BJ (cell line): ENCODE data around the gene SLC22A15. TPM values are rescaled to one million over a fixed set of nuclear protein-coding genes. Genes with fewer than 3 reads are reported as not detected.

Experiments used
- CTCF ChIA-PET: fragments of 350-600 bp; formaldehyde crosslinking; extraction: SDS; loops from one replicate; lab custom pipeline; 2021; ENCODE audit warnings: antibody characterized with exemption, inconsistent platforms; lab: Yijun Ruan, JAX
- POLR2A ChIA-PET: fragments of 300-600 bp; sonication (Branson Sonifier 250); formaldehyde crosslinking; extraction: SDS; loops from one replicate; lab custom pipeline; 2021; ENCODE audit warnings: antibody characterized with exemption; lab: Charles Lee
- DNase-seq: peaks from one replicate; pipeline ENCODE4 v3.0.0-alpha.2; 2011; ENCODE audit warnings: low read depth
- H3K27me3 ChIP-seq: 2 replicates; pipeline ENCODE4 v1.6.0; 2011; ENCODE audit warnings: low read length; ENCODE audit not compliant: control insufficient read depth, insufficient read depth
- H3K36me3 ChIP-seq: 2 replicates; pipeline ENCODE4 v1.5.1; 2011; ENCODE audit warnings: low read length; ENCODE audit not compliant: control insufficient read depth, insufficient read depth
- H3K4me3 ChIP-seq: 2 replicates; pipeline ENCODE4 v1.5.1; 2011; ENCODE audit warnings: low read depth, mild to moderate bottlenecking, control low read depth, low read length
- CTCF ChIP-seq: IDR thresholded peaks from 2 replicates; pipeline ENCODE4 v1.5.1; 2011; ENCODE audit warnings: low read depth, mild to moderate bottlenecking, control low read depth, inconsistent platforms, low read length, moderate library complexity; ENCODE audit not compliant: insufficient read depth
- polyA plus RNA-seq: library from polyadenylated mRNA; depleted of rRNA; stranded (reverse); fragments of >200 nt; gene quantifications from 2 replicates; pipeline ENCODE4 v1.2.3, GENCODE V29; 2011; rRNA removed

Gene SLC22A15
- polyA plus RNA-seq, 1 experiment = 6.4 TPM

- POLR2A ChIA-PET = no interaction called here
- no peak overlapping the region for H3K4me3 ChIP-seq
- CTCF ChIA-PET = no interaction called here
- H3K27me3 ChIP-seq = no peaks in the 10 kb centered on the region
- DNase-seq = no peak
- TF ChIP-seq CTCF = no peak
- H3K36me3 ChIP-seq = no peaks in the 10 kb centered on the region
Observed at GRCh38 chr1:116112388-116113140, 136.3 kb downstream of the SLC22A15 start.

GRCh38 chr1:116113615-116114014, 137.3 kb downstream of the SLC22A15 start:
- no peaks in the 10 kb centered on the region for H3K36me3 ChIP-seq
- CTCF ChIA-PET = no interaction called here

GRCh38 chr1:116115476-116116439, 139.4 kb downstream of the SLC22A15 start:
- H3K27me3 ChIP-seq = no peaks in the 10 kb centered on the region
- peak; percentile 89 for DNase-seq
- POLR2A ChIA-PET = no interaction called here
- H3K4me3 ChIP-seq = no peak overlapping the region
- TF ChIP-seq CTCF = no peak
- CTCF ChIA-PET = no interaction called here
- H3K36me3 ChIP-seq = no peaks in the 10 kb centered on the region

More at GRCh38 chr1:116113615-116114014, 137.3 kb downstream of the SLC22A15 start:
- no peak for TF ChIP-seq CTCF
- no peak overlapping the region for H3K4me3 ChIP-seq
- no peak for DNase-seq
- POLR2A ChIA-PET = no interaction called here
- H3K27me3 ChIP-seq = no peaks in the 10 kb centered on the region

GRCh38 chr1:116118471-116118870, 142.2 kb downstream of the SLC22A15 start:
- Histone ChIP-seq H3K27me3 (no peaks in the 10 kb centered on the region), H3K36me3 (no peaks in the 10 kb centered on the region), H3K4me3 (no peak overlapping the region)
- CTCF ChIA-PET = interaction anchor here (0.8 kb wide), 1 partner anchor 21 kb away, joined by 3 read pairs; no protein-coding TSS in a partner anchor
- POLR2A ChIA-PET = no interaction called here
- DNase-seq = no peak
- TF ChIP-seq CTCF = no peak

Other genes starting within 250 kb of the SLC22A15 start
- gene CASQ2, start 207.8 kb upstream of the SLC22A15 start, polyA plus RNA-seq = not detected in 2 replicates
- gene NHLH2, start 135.4 kb upstream of the SLC22A15 start, polyA plus RNA-seq = not detected in 2 replicates
- gene MAB21L3, start 134.9 kb downstream of the SLC22A15 start, polyA plus RNA-seq = 0.11 and 0.34 TPM in 2 replicates